Ectodermal cell (in vitro differentiated cells): ENCODE results near the gene GALNT16.

Experiments used
- H3K27ac ChIP-seq: 2 replicates; pipeline ENCODE4 v1.7.0; 2013; ENCODE audit warnings: mild to moderate bottlenecking, low read depth, low read length; ENCODE audit not compliant: insufficient read depth, poor library complexity, severe bottlenecking
- H3K27me3 ChIP-seq: 2 replicates; pipeline ENCODE4 v1.7.0; 2013; ENCODE audit warnings: mild to moderate bottlenecking, low read length; ENCODE audit not compliant: insufficient read depth, control insufficient read depth, poor library complexity, severe bottlenecking
- H3K36me3 ChIP-seq: one replicate; pipeline ENCODE4 v1.7.0; 2013; ENCODE audit warnings: low read length; ENCODE audit not compliant: control insufficient read depth, insufficient read depth
- H3K4me1 ChIP-seq: one replicate; pipeline ENCODE4 v1.7.0; 2013; ENCODE audit warnings: low read length; ENCODE audit not compliant: control insufficient read depth, insufficient read depth
- H3K4me3 ChIP-seq: 2 replicates; pipeline ENCODE4 v1.7.0; 2013; ENCODE audit warnings: low read depth, low read length, control low read depth; ENCODE audit not compliant: insufficient read depth
- H3K9me3 ChIP-seq: 2 replicates; pipeline ENCODE4 v1.7.0; 2013; ENCODE audit warnings: mild to moderate bottlenecking, low read length, moderate library complexity; ENCODE audit not compliant: control insufficient read depth
- whole genome bisulfite sequencing, 2 experiments: methylation state at CpG; one replicate each; pipeline ENCODE4 v1.1.7; 2013; ENCODE audit warnings: missing lambda C conversion rate in 2 of 2; 5-methylcytosine and 5-hydroxymethylcytosine counted together

GALNT16 gene

GRCh38 chr14:69350892-69351291, 90.9 kb downstream of the GALNT16 start:
- no peak overlapping the region for H3K27ac ChIP-seq
- 87 to 91% methylated on average over 5 of the region's 5 CpGs for WGBS, 2 experiments
- H3K36me3 ChIP-seq = no peaks in the 10 kb centered on the region
- H3K9me3 ChIP-seq = no peaks in the 10 kb centered on the region
- no peak overlapping the region for H3K4me3 ChIP-seq
- peaks cover 19% of the 10 kb centered on the region for H3K4me1 ChIP-seq
- no peaks in the 10 kb centered on the region for H3K27me3 ChIP-seq

DNA sequence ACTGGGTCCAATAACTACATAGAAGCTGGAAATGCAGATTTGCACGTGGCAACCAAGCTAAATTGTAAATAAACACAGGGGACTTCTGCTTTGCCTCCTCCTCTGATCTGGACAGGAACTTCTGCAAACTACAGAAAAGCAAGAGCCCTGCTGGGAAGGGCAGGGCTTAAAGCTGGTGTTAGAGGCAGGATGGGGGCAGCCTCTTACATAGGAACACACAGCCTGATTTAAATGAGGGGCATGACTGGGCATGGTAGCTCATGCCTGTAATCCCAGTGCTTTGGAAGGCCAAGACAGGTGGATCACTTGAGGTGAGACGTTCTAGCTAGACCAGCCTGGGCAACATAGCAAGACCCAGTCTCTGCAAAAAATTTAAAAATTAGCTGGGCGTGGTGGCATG, 91.4 kb downstream of the GALNT16 start:
- no peak overlapping the region for H3K4me3 ChIP-seq
- H3K27ac ChIP-seq = no peak overlapping the region
- WGBS, 2 experiments = 65 to 76% methylated on average over 3 of the region's 3 CpGs
- no peaks in the 10 kb centered on the region for H3K36me3 ChIP-seq
- no peaks in the 10 kb centered on the region for H3K9me3 ChIP-seq
- H3K4me1 ChIP-seq = peaks cover 19% of the 10 kb centered on the region
- H3K27me3 ChIP-seq = no peaks in the 10 kb centered on the region

DNA sequence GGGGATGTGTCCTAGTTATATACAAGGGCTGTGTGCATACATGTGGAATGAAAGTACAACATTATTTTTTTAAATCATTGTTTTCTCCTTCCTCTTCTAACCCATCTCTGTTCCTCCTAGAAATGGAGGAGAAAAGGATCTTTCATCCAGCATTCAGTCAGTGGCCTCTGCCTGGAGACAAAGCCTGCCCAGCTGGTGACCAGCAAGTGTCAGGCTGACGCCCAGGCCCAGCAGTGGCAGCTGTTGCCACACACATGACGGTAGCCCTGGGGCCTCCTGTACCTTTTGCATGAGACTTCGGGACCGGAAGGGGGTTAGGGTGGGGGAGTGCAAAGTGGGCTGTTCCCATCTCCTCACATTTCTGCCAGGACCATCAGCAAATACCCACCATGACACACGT, 92.0 kb downstream of the GALNT16 start:
- no peak overlapping the region for H3K27ac ChIP-seq
- no peaks in the 10 kb centered on the region for H3K27me3 ChIP-seq
- H3K4me1 ChIP-seq = peaks cover 19% of the 10 kb centered on the region
- 53 to 76% methylated on average over 5 of the region's 5 CpGs for WGBS, 2 experiments
- no peaks in the 10 kb centered on the region for H3K36me3 ChIP-seq
- H3K4me3 ChIP-seq = no peak overlapping the region
- H3K9me3 ChIP-seq = no peaks in the 10 kb centered on the region

GRCh38 chr14:69353168-69353567, 93.2 kb downstream of the GALNT16 start:
- Histone ChIP-seq H3K36me3 (no peaks in the 10 kb centered on the region), H3K27ac (no peak overlapping the region), H3K27me3 (no peaks in the 10 kb centered on the region), H3K4me1 (peaks cover 19% of the 10 kb centered on the region), H3K9me3 (no peaks in the 10 kb centered on the region), H3K4me3 (no peak overlapping the region)
- 87 to 89% methylated on average over 3 of the region's 3 CpGs for WGBS, 2 experiments

- Histone ChIP-seq H3K9me3 (no peaks in the 10 kb centered on the region), H3K36me3 (no peaks in the 10 kb centered on the region), H3K4me3 (no peak overlapping the region), H3K4me1 (peaks cover 19% of the 10 kb centered on the region), H3K27me3 (no peaks in the 10 kb centered on the region), H3K27ac (no peak overlapping the region)
- WGBS, 2 experiments = 89 to 90% methylated on average over 11 of the region's 11 CpGs
These were observed 94.6 kb downstream of the GALNT16 start for GRCh38 chr14:69354383-69355153.

- H3K4me1 ChIP-seq = peaks cover 19% of the 10 kb centered on the region
- H3K36me3 ChIP-seq = no peaks in the 10 kb centered on the region
- no peaks in the 10 kb centered on the region for H3K9me3 ChIP-seq
- WGBS, 2 experiments = 93 to 95% methylated on average over 6 of the region's 6 CpGs
- no peak overlapping the region for H3K4me3 ChIP-seq
- H3K27me3 ChIP-seq = no peaks in the 10 kb centered on the region
- no peak overlapping the region for H3K27ac ChIP-seq
These were observed 95.2 kb downstream of the GALNT16 start for GRCh38 chr14:69355154-69355597.

DNA sequence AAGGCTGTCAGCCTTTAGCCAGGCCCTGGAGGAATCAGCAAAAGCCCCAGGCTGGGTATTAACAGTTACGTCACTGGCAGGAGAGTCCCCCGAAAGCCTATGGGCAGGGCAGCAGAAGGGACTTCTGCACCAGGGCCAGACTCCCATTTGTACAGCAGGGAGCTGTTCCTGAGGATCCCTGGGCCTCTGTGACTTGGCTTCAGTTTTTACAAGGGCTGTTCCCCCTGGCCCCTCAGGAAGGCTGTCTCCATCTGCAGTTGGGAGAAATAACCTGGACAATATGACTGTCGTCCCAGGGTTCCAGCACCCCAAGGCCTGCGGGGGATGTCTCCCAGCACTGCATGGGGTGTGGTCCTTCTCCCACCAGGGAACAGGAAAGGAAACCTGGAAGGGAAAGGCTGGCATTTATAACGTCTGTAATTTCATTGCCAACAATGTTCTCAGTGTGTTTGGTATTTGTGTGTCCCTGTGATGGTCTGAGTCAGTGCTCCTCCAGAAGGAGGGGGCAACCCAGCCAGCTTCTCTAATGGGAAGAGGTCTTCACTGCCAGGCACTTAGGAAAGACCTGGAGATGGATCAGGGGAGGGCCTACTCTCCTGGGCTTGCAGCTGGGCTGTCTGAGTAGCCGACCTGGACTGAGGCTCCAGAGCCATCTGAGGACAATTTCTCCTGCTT, 95.8 kb downstream of the GALNT16 start:
- WGBS, 2 experiments = 90 to 92% methylated on average over 6 of the region's 6 CpGs
- Histone ChIP-seq H3K27ac (no peak overlapping the region), H3K27me3 (no peaks in the 10 kb centered on the region)

GRCh38 chr14:69356903-69357543, 97.1 kb downstream of the GALNT16 start:
- H3K4me1 ChIP-seq = peaks cover 3% of the 10 kb centered on the region
- no peaks in the 10 kb centered on the region for H3K36me3 ChIP-seq
- no peaks in the 10 kb centered on the region for H3K27me3 ChIP-seq
- 91 to 93% methylated on average over 7 of the region's 7 CpGs for WGBS, 2 experiments
- H3K9me3 ChIP-seq = no peaks in the 10 kb centered on the region
- H3K4me3 ChIP-seq = no peak overlapping the region
- no peak overlapping the region for H3K27ac ChIP-seq

More for the DNA sequence above, 95.8 kb downstream of the GALNT16 start:
- Histone ChIP-seq H3K4me3 (no peak overlapping the region), H3K9me3 (no peaks in the 10 kb centered on the region), H3K36me3 (no peaks in the 10 kb centered on the region), H3K4me1 (peaks cover 16% of the 10 kb centered on the region)

DNA sequence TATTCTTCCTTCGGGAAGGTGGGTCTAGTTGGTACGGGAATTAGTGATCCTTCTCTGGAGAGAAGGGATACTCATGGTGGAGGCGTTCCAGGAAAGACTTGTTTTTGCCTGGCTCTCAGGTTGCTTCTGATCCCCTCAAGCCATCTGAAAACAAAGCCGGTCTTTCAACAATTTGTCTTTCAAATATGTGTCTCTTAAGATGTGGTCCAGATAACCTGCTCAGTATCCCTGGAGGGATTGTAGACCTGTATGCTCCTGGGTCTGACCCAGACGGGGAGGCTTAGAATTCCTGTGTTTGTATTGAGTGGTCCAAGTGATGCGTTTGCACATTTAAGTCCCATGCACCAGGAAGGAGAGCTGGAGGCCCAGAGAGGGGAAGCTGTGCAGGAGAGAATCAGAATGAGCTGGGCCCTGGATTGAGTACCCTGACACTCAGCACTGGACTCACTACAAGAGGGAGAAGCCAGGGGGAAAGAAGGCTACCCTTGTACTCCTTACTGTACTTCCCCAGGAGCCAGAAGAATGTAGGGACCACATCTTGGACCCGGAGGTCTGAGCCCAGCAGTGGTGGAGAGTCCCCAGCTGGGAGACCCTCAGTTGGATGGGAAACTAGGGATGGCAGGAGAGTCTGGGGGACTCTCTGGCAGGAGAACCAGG, 97.7 kb downstream of the GALNT16 start:
- Histone ChIP-seq H3K9me3 (no peaks in the 10 kb centered on the region), H3K36me3 (no peaks in the 10 kb centered on the region), H3K4me1 (no peaks in the 10 kb centered on the region), H3K4me3 (no peak overlapping the region), H3K27me3 (no peaks in the 10 kb centered on the region), H3K27ac (no peak overlapping the region)
- 94 to 96% methylated on average over 7 of the region's 7 CpGs for WGBS, 2 experiments
